HepG2 (cell line): Measurements from ENCODE around the gene ATP11A. TPM values are rescaled to one million over a fixed set of nuclear protein-coding genes. Genes with fewer than 3 reads are reported as not detected.

Experiments used
- ATAC-seq: fragments of 200-7000 bp; cut with Tn5 transposase; 3 replicates; pipeline ENCODE4 v1.9.1; 2020; ENCODE audit warnings: mild to moderate bottlenecking, moderate library complexity
- BruUV-seq: library from RNA; stranded (reverse); fragments of 400-500 nt; replicated peaks from 2 replicates; lab custom pipeline; 2021; lab: Mats Ljungman, UMichigan
- CTCF ChIA-PET: fragments of 300-600 bp; formaldehyde crosslinking; extraction: SDS; loops from one replicate; lab custom pipeline; 2021; ENCODE audit warnings: low total read pairs, inconsistent platforms, low intra/inter-chr PET ratio; lab: Yijun Ruan, JAX
- POLR2A ChIA-PET: fragments of 350-600 bp; sonication (Branson Sonifier 250); formaldehyde crosslinking; loops from one replicate; lab custom pipeline; 2020; ENCODE audit warnings: antibody characterized with exemption, inconsistent platforms; lab: Yijun Ruan, JAX
- DNase-seq: peaks from one replicate; pipeline ENCODE4 v3.0.0-alpha.2; 2015; ENCODE audit warnings: low spot score
- FAIRE-seq: peaks from 3 replicates; lab custom pipeline; 2011; peaks lifted over from hg19 to GRCh38; lab: Jason Lieb, UNC
- H2AFZ ChIP-seq: one replicate; pipeline ENCODE4 v1.6.1; 2011; ENCODE audit warnings: low read length, inconsistent platforms
- H3K27ac ChIP-seq: fragments of 300-600 bp; 3 replicates; pipeline ENCODE4 v1.8.0; 2011; ENCODE audit warnings: mixed run types, mild to moderate bottlenecking, mixed read lengths, low read length, inconsistent platforms; ENCODE audit not compliant: insufficient read depth; ENCODE audit errors: extremely low read length
- H3K27me3 ChIP-seq, 2 experiments: fragments of 200-600 bp in 1 of 2; 2 replicates in 1 of 2; 3 replicates in 1 of 2; pipeline versions ENCODE4 v1.6.0 to v1.8.0; 2011; ENCODE audit warnings: low read length in 2 of 2, mild to moderate bottlenecking in 2 of 2, moderate library complexity in 2 of 2, inconsistent platforms in 1 of 2; ENCODE audit not compliant: insufficient read depth in 2 of 2, control insufficient read depth in 1 of 2
- H3K36me3 ChIP-seq, 2 experiments: fragments of 200-600 bp in 1 of 2; replicated peaks in 1 of 2; 2 replicates in 1 of 2; 3 replicates in 1 of 2; pipeline versions ENCODE4 v1.5.1 to v1.8.0; 2011; ENCODE audit warnings: low read length in 2 of 2, inconsistent platforms in 1 of 2; ENCODE audit not compliant: insufficient read depth in 2 of 2, control insufficient read depth in 1 of 2
- H3K4me1 ChIP-seq: 2 replicates; pipeline ENCODE4 v1.5.1; 2012; ENCODE audit warnings: low read length, inconsistent platforms; ENCODE audit not compliant: insufficient read depth
- H3K4me2 ChIP-seq: 2 replicates; pipeline ENCODE4 v1.6.0; 2011; ENCODE audit warnings: low read depth, low read length, inconsistent platforms
- H3K4me3 ChIP-seq, 3 experiments: fragments of 200-600 bp in 1 of 3; sonication (generic), shearing (Covaris generic) in 1 of 3; replicated peaks in 1 of 3; 2 replicates each; pipeline ENCODE4 v1.5.1; 2011 to 2016; ENCODE audit warnings: low read length in 3 of 3, inconsistent platforms in 2 of 3, low read depth in 2 of 3, mild to moderate bottlenecking in 2 of 3, control low read depth in 1 of 3, mixed read lengths in 1 of 3; ENCODE audit not compliant: insufficient read depth in 1 of 3
- H3K79me2 ChIP-seq: one replicate; pipeline ENCODE4 v1.6.1; 2011; ENCODE audit warnings: low read length, inconsistent platforms; ENCODE audit not compliant: insufficient read depth
- H3K9ac ChIP-seq: 2 replicates; pipeline ENCODE4 v1.6.0; 2011; ENCODE audit warnings: mild to moderate bottlenecking, low read depth, low read length, inconsistent platforms; ENCODE audit not compliant: insufficient read depth
- H3K9me3 ChIP-seq: 2 replicates; pipeline ENCODE4 v1.5.1; 2012; ENCODE audit warnings: mild to moderate bottlenecking, low read length
- H4K20me1 ChIP-seq: 2 replicates; pipeline ENCODE4 v1.6.0; 2011; ENCODE audit warnings: inconsistent platforms, mild to moderate bottlenecking, low read length, moderate library complexity; ENCODE audit not compliant: insufficient read depth
- AHDC1 ChIP-seq: sonication (generic); formaldehyde crosslinking; IDR thresholded peaks from 2 replicates; pipeline ENCODE4 v1.5.1; 2020; ENCODE audit warnings: mild to moderate bottlenecking, missing genetic modification reagents, borderline replicate concordance
- BCL6 ChIP-seq: IDR thresholded peaks from 2 replicates; pipeline ENCODE4 v1.6.1; 2016; ENCODE audit warnings: missing genetic modification reagents, missing compliant biosample characterization
- CC2D1A ChIP-seq: sonication (generic); formaldehyde crosslinking; IDR thresholded peaks from 2 replicates; pipeline ENCODE4 v1.8.1; 2023; ENCODE audit warnings: mild to moderate bottlenecking, missing genetic modification reagents
- ERF ChIP-seq: IDR thresholded peaks from 2 replicates; pipeline ENCODE4 v1.6.1; 2018; ENCODE audit warnings: missing biosample characterization, missing genetic modification reagents
- KMT2A ChIP-seq: sonication (generic); formaldehyde crosslinking; IDR thresholded peaks from 2 replicates; pipeline ENCODE4 v1.4.0; 2020; ENCODE audit warnings: missing genetic modification reagents
- SOX5 ChIP-seq: IDR thresholded peaks from 2 replicates; pipeline ENCODE4 v1.6.1; 2016; ENCODE audit warnings: borderline replicate concordance
- ZNF235 ChIP-seq: sonication (generic); formaldehyde crosslinking; IDR thresholded peaks from 2 replicates; pipeline ENCODE4 v1.8.1; 2023; ENCODE audit warnings: mild to moderate bottlenecking, missing genetic modification reagents, borderline replicate concordance
- ZNF296 ChIP-seq: sonication (generic); formaldehyde crosslinking; conservative IDR thresholded peaks from 2 replicates; pipeline ENCODE4 v1.5.0; 2020; ENCODE audit warnings: mild to moderate bottlenecking, missing genetic modification reagents
- ZNF317 ChIP-seq: sonication (generic); formaldehyde crosslinking; IDR thresholded peaks from 2 replicates; pipeline ENCODE4 v1.5.0; 2020; ENCODE audit warnings: mild to moderate bottlenecking, missing genetic modification reagents
- ZNF329 ChIP-seq: sonication (generic); formaldehyde crosslinking; IDR thresholded peaks from 2 replicates; pipeline ENCODE4 v1.9.0; 2021; ENCODE audit warnings: low read depth, mild to moderate bottlenecking, missing genetic modification reagents
- ZNF383 ChIP-seq: sonication (generic); formaldehyde crosslinking; IDR thresholded peaks from 2 replicates; pipeline ENCODE4 v1.4.0; 2020; ENCODE audit warnings: missing genetic modification reagents, mild to moderate bottlenecking, borderline replicate concordance
- ZNF441 ChIP-seq: sonication (generic); formaldehyde crosslinking; IDR thresholded peaks from 2 replicates; pipeline ENCODE4 v1.7.0; 2021; ENCODE audit warnings: missing genetic modification reagents, borderline replicate concordance
- ZNF564 ChIP-seq: sonication (generic); formaldehyde crosslinking; IDR thresholded peaks from 2 replicates; pipeline ENCODE4 v1.8.1; 2023; ENCODE audit warnings: mild to moderate bottlenecking, missing genetic modification reagents
- ZNF775 ChIP-seq: sonication (generic); formaldehyde crosslinking; IDR thresholded peaks from 2 replicates; pipeline ENCODE4 v1.4.0; 2020; ENCODE audit warnings: missing genetic modification reagents, mild to moderate bottlenecking, moderate library complexity, borderline replicate concordance
- WGBS: methylation state at CpG from one replicate; pipeline ENCODE4 v1.1.6; 2017; ENCODE audit warnings: low lambda C conversion rate; 5-methylcytosine and 5-hydroxymethylcytosine counted together
- in situ Hi-C: cut with HindIII; loops from 2 replicates; pipeline ENCODE4 v1.10.0; 2017; ENCODE audit warnings: low pct_unique_long_range_greater_than_20kb; ENCODE audit not compliant: extremely low pct_ligation_motif_present
- intact Hi-C: fragments of 100-400 bp; cut with micrococcal nuclease; formaldehyde crosslinking; loops from one replicate; pipeline ENCODE4 v1.10.0; 2022; ENCODE audit not compliant: unreplicated experiment
- polyA plus RNA-seq, 8 experiments: library from polyadenylated mRNA; depleted of rRNA in 3 of 8; stranded (reverse) in 7 of 8; unstranded in 1 of 8; fragments of >200 nt; fragmentation: Illumina TruSeq in 4 of 8; extraction: Trizol in 4 of 8; gene quantifications; 2 replicates each; pipeline versions ENCODE4 v1.2.1 to v1.2.3, GENCODE V29; 2011 to 2016; ENCODE audit warnings: low read depth in 4 of 8, missing spikeins in 1 of 8, mixed read lengths in 1 of 8; ENCODE audit not compliant: insufficient read depth in 1 of 8
- total RNA-seq, 5 experiments: library from RNA; depleted of rRNA; stranded (reverse); fragments of >200 nt; fragmentation: Illumina TruSeq; extraction: Trizol; gene quantifications; 2 replicates each; pipeline ENCODE4 v1.2.3, GENCODE V29; 2016; ENCODE audit warnings: low read depth in 1 of 5

The ATP11A gene
- total and polyA plus RNA-seq, 2 of the 13 experiments (the other 11 are each of a cell fraction or from before 2014, with no cell fraction given): 18.4 to 20.1 TPM

DNA sequence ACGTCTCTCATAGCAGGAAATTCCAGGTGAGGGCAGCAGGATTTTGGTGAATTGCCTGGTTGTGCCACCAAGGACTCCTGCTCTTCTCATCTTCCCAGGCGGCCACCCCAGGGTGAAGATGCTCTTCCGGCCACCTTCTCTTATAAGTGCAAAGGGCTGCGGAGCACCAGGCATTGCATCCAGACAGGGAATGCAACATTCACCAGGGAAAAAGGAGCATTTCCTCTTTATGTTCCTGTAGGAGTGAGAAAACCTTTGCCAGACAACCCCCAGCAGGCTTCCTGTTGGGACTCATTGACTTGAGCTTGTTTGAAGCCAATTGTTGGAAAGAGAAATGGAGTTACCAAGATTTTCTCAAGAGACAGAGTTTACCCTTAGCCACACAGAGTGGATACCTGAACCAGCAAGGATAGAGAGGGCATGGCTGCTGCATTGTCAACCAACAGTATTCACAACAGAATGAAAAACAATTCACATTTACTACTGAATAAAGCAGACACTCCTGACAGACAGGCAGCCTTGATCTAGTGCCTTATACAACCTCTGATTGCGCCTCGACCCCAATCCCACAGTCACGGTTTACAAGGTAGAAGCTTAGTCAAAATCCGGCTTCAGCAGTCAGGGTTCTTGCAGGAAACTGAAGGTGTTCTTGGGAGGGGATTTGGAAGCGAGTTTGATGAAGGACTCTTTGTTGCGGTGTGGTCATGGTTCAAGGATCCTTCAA, 1.8 kb upstream of the ATP11A start:
- 86% methylated on average over 10 of the region's 10 CpGs for WGBS

DNA sequence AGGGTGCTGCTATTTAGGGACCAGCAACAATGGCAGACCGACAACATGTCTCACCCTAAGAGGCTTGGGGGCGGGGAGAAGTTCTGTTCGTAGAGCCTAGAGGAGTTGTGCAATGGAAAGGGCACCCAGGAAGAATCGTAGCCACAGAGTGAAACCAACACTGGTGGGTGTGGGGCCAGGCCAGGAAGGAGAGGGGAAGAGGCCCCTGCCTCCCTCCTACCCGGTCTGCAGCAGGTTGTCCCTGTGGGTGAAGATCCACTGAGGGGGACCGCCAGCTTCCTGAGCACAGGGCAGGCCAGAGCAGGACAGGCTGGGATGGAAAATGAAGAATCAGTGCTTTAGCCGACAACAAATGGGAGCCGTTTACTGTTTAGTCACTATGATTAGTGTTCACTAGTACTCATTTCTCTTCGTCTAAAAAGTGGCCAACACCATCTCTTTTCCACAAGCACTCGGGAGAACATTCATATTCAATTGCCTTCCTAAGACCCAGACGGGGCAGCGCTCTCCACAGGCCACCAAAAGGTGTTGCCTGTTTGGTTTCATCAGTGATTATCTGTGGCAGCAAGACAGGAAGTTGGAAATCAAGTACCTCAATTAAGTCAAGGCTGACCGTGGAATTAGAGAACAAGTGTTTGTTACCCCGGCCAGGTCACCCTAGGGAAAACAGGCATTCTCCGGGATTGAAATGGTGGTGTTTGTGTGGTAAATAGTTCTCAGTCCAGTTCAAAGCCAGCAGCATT, 1.1 kb upstream of the ATP11A start:
- H3K36me3 ChIP-seq: no peaks in the 10 kb centered on the region; a peak in 2 of 5 replicates
- H3K4me1 ChIP-seq: peaks cover 44% of the 10 kb centered on the region
- no peak for FAIRE-seq
- ATAC-seq: peak; percentile 13
- peak overlapping the region; percentile 96 for H3K4me2 ChIP-seq
- H3K79me2 ChIP-seq: peaks cover 38% of the 10 kb centered on the region
- intact Hi-C loops (loop anchor here (2.0 to 5.0 kb wide), 2 partner anchors 46 to 68 kb away; no protein-coding TSS in a partner anchor), in situ Hi-C loops (no loop called here)
- ChIA-PET CTCF (no interaction called here), POLR2A (interaction anchor here (0.7 to 1.4 kb wide), 5 partner anchors 19 to 205 kb away, joined by 3 to 6 read pairs (median 4); no protein-coding TSS in a partner anchor)
- DNase-seq: peak; percentile 21
- 26% methylated on average over 15 of the region's 15 CpGs for WGBS
- peak overlapping the region; percentile 84 for H3K27ac ChIP-seq
- H3K9ac ChIP-seq: peak overlapping the region; percentile 75
- no peak overlapping the region for H2AFZ ChIP-seq
- H3K27me3 ChIP-seq: no peaks in the 10 kb centered on the region; a peak in 1 of 5 replicates
- peak overlapping the region; percentile 88 to 96 (median 90) for H3K4me3 ChIP-seq
- no TSS peak for BruUV-seq
- peaks cover 20% of the 10 kb centered on the region for H4K20me1 ChIP-seq
- no peaks in the 10 kb centered on the region for H3K9me3 ChIP-seq
- TF ChIP-seq ZNF775 (CRISPR knock-in tag) (0 out of 2 replicates have a peak, but pooled peaks have one; percentile 16), KMT2A (CRISPR knock-in tag) (no peak; the same call in 1 of the 2 replicates), ZNF296 (CRISPR knock-in tag) (no peak), ZNF383 (CRISPR knock-in tag) (no peak), ZNF317 (no peak), CC2D1A (CRISPR knock-in tag) (no peak), AHDC1 (no peak)

More for the DNA sequence above, 1.8 kb upstream of the ATP11A start:
- Histone ChIP-seq H3K4me3 (peak overlapping the region in 1 of 3 experiments; percentile 90; a peak in 1 of 6 replicates), H3K27me3 (no peaks in the 10 kb centered on the region; a peak in 1 of 5 replicates), H3K4me2 (peak overlapping the region; percentile 96; the same call in 1 of the 2 replicates), H2AFZ (no peak overlapping the region), H3K9me3 (no peaks in the 10 kb centered on the region), H3K36me3 (no peaks in the 10 kb centered on the region; a peak in 1 of 5 replicates), H3K79me2 (peaks cover 31% of the 10 kb centered on the region), H4K20me1 (peaks cover 12% of the 10 kb centered on the region), H3K27ac (no peak overlapping the region), H3K4me1 (peaks cover 37% of the 10 kb centered on the region), H3K9ac (no peak overlapping the region)
- no peak for ATAC-seq
- no peak for DNase-seq
- in situ Hi-C loops: no loop called here
- POLR2A ChIA-PET: interaction anchor here (1.1 kb wide), 1 partner anchor 101 kb away, joined by 3 read pairs; no protein-coding TSS in a partner anchor
- intact Hi-C loops: loop anchor here (2.0 to 5.0 kb wide), 2 partner anchors 46 to 69 kb away; no protein-coding TSS in a partner anchor
- FAIRE-seq: no peak
- TF ChIP-seq SOX5 (CRISPR knock-in tag) (no peak), ZNF235 (no peak), BCL6 (no peak), ZNF441 (CRISPR knock-in tag) (no peak), ZNF564 (CRISPR knock-in tag) (no peak), ZNF329 (no peak), ERF (no peak)
- TF ChIP-seq, all 625 proteins: peak for 0
- BruUV-seq: no TSS peak
- CTCF ChIA-PET: no interaction called here
